Spleen (tissue), 7 donors: ENCODE results near the gene PIP5K1B.

Source experiments
- POLR2A ChIP-seq, 3 donors: fragments of 450-650 bp; IDR thresholded peaks; one replicate each; pipeline ENCODE4 v1.5.1; 2017; ENCODE audit warnings: antibody characterized with exemption in 3 of 3, mild to moderate bottlenecking in 1 of 3
- POLR2AphosphoS5 ChIP-seq, 3 donors: sonication (generic); formaldehyde crosslinking; IDR thresholded peaks; one replicate each; pipeline ENCODE4 v1.5.1; 2017; ENCODE audit warnings: antibody characterized with exemption in 3 of 3
- TF ChIP-seq, protein P1 (sequence below), 11 experiments: fragments of 200-600 bp in 7 of 11; fragments of 450-650 bp in 4 of 11; sonication (generic) in 4 of 11; IDR thresholded peaks in 8 of 11; conservative IDR thresholded peaks in 3 of 11; 1 replicate in 7 of 11; 2 replicates in 4 of 11; pipeline versions ENCODE4 v1.4.0 to v1.8.0; 2016 to 2021; ENCODE audit warnings: antibody characterized with exemption in 11 of 11, inconsistent platforms in 4 of 11, mild to moderate bottlenecking in 1 of 11
- donor health status: DM: no; HTN: no; CAD: no; lungs with moderate emphysema.
- donor health status: DM: no; HTN: no; CAD: no.
- donor health status: DM: no; HTN: no; CAD: no.

DNA sequence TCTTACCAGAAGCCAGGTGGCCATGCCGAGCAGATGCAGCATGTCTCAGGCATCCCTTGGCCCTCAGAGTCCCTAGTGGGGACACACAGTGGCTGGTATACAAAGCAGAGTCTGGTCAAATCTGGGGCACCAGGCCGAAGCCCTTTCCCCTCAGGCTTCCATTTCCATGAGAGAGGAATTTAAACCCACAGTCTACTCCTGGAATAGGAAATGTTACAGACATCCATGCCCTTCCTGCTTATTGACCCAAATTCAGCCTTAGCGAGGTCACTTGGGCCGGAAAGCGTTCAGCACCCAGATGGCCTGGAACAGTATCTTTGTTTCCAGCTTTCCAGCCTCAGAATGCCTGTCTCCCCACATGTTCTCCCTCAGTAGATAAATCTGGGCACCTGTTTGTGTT is 131.7 kb downstream of the PIP5K1B start:
- TF ChIP-seq, protein P1, sequence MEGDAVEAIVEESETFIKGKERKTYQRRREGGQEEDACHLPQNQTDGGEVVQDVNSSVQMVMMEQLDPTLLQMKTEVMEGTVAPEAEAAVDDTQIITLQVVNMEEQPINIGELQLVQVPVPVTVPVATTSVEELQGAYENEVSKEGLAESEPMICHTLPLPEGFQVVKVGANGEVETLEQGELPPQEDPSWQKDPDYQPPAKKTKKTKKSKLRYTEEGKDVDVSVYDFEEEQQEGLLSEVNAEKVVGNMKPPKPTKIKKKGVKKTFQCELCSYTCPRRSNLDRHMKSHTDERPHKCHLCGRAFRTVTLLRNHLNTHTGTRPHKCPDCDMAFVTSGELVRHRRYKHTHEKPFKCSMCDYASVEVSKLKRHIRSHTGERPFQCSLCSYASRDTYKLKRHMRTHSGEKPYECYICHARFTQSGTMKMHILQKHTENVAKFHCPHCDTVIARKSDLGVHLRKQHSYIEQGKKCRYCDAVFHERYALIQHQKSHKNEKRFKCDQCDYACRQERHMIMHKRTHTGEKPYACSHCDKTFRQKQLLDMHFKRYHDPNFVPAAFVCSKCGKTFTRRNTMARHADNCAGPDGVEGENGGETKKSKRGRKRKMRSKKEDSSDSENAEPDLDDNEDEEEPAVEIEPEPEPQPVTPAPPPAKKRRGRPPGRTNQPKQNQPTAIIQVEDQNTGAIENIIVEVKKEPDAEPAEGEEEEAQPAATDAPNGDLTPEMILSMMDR (IDR thresholded peaks at IDR 0.05 in 8 of 11, conservative IDR thresholded peaks at IDR 0.05 in 3 of 11): no peak
- TF ChIP-seq POLR2AphosphoS5 (IDR thresholded peaks at IDR 0.05) (no peak), POLR2A (IDR thresholded peaks at IDR 0.05) (no peak)
